Stimulated activated CD8-positive, alpha-beta memory T cell treated with anti-CD3 and anti-CD28 coated beads, Interleukin-15, amount 100 ng/mL, for 48 hours (primary cell): ENCODE results near the gene NMRK1.
A peak's percentile ranks its signal among the peaks of the same experiment; 100 is the strongest.

Source experiments
- DNase-seq, 2 donors: peaks; one replicate each; pipeline ENCODE4 v3.0.0-alpha.2; 2020; ENCODE audit warnings: low read depth in 2 of 2

Gene NMRK1

DNA sequence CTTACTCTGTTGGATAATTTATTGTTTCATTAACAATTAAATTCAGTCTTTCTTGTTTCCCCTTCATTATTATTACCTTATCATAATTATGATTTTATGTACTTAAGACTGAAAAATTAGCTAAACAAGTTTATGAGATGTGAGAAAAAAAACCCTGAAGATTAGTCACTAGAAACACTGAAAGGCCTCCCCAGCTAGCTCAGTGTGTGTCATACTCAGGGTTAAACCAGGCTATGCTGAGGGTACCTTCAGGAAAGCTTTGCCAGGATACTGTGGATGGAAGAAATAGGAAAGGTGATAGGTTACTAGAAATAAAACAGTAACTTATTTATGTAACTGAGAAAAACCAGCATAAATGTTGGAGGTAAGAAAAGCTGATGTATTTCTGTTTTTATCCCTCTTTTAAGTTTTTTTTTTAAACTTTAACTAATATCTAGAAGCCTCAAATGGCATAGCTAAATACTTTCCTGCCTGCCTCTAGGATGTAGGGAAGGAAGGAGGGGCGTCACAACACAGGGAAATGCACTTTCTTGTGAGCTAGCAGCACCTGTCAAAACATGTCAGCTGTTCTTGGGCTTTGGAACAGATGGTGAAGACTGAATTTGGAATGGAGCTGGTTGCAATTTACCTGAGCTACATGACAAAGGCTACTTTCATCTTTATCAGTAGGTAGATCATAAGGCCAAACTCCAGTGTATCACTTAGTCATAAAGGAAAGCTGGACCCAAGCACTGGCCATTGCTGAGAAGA, 24.2 kb downstream of the NMRK1 start:
- no peak for DNase-seq

DNA sequence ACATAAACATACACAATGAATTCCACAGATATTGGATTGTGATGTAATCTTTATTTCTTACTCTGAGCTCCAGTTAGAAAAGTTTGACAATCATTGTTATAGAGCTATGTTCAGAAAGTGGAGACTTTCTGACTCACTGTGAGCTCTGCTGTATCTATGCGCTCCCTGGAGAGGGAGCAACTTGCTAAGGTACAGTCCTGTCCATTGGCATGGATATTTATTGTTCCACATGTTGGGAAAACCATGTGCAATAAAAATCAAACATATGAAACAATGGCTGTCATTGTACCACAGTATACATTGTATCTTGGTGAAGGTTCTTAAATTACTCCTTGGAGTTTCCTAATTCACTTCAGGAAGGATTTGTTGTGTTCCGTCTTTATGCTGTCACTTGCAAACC, 26.8 kb downstream of the NMRK1 start:
- no peak for DNase-seq

- no peak for DNase-seq
These were observed 33.5 kb downstream of the NMRK1 start for GRCh38 chr9:75054368-75055001.

DNA sequence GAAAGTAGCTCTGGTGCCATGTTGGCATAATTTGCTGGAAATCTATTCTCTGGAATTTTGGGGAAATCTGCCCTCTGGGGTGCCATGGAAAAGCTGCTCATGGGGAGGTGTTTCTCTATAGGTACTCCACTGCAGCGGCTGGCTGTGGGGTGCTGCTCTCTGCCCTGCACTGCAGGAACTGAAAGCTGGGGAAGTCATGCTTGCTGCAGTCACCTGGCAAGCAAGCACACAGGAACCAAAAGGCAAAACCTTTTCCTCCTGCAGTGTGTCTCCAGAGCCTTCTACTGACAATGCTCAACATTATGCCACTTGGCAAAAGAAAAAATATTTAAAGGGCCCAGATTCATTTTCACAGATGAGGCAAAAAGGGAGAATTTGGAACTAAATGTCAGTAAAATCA, 34.1 kb downstream of the NMRK1 start:
- no peak for DNase-seq

DNA sequence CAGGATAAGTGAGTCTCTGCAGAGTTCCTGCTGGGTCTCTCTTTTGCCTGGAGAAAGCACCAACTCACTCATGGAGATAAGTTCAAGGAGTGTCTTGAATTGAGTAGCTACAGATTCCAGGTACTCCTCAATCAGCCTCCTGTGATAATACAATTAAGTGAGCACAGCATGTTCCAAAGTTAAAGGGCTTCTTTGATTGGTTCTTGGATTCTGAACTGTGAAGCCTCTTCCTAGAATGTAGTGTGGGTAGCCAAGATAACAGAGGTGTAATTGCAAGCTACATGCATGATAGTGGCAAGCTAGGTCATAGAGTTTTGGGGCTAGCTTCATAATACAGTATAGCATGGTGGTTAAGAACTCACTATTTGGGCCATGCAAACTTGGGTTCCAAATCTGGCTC, 36.7 kb downstream of the NMRK1 start:
- DNase-seq, result no peak

DNA sequence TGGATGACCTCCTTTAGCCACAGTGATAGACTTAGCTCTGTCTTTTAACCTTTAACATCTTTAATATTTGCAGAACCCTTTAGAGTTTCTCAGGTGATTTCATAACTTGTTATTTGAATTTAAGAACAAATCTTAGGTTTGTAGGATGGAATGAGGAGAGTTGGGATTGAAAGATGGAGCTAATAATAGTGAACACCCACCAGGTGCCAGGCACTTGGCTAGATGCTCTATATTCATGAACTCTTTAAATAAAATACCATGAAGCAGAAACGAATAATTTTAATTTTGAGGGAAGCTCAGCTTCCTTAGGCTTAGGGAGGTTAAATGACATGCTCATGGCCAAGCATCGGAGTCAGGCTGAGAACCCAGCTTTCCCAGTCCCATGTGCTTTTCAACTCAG, 40.4 kb downstream of the NMRK1 start:
- no peak for DNase-seq

- no peak for DNase-seq
These were observed 41.1 kb downstream of the NMRK1 start for GRCh38 chr9:75046725-75047345.

DNA sequence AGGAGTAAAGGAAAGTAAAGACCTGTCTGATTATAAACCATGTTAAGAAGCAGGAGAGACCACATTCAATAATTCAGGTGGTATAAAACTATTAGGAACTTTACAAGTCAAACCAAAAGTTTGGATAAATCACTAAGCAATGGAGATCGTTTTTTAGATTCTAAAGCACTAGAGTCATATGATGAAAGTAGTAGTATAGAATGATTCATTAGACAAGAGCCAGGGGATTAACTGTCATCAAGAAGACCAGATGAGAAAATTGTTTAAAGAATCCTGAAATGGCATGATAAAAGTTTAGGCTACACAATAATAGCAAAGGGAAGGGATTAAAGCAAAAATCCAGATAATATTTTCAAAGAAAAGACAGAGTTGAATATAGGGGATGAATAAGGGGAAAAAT, 46.9 kb downstream of the NMRK1 start:
- no peak for DNase-seq

DNA sequence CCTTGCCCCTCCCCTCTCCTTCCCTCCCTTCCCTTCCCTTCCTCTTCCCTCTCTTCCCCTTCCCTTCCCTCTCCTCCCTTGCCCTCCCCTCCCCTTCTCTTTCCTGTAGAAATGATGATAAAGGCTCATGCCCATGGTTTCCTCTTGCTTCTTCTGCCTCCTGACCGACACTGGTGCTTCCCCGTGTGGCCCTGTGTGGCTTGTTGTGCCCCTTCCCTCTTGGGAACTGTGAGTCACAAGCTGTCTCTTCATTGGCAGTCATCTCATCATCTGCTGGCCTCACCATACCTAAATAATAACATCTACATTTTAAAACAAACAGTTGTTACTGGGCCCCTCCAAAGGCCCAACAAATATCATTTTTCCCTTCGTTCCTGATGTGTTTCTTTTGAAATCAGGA, 48.2 kb downstream of the NMRK1 start:
- no peak for DNase-seq

GRCh38 chr9:75039009-75039408, 48.9 kb downstream of the NMRK1 start:
- DNase-seq, result no peak

GRCh38 chr9:75036793-75037192, 51.2 kb downstream of the NMRK1 start:
- DNase-seq, result no peak

DNA sequence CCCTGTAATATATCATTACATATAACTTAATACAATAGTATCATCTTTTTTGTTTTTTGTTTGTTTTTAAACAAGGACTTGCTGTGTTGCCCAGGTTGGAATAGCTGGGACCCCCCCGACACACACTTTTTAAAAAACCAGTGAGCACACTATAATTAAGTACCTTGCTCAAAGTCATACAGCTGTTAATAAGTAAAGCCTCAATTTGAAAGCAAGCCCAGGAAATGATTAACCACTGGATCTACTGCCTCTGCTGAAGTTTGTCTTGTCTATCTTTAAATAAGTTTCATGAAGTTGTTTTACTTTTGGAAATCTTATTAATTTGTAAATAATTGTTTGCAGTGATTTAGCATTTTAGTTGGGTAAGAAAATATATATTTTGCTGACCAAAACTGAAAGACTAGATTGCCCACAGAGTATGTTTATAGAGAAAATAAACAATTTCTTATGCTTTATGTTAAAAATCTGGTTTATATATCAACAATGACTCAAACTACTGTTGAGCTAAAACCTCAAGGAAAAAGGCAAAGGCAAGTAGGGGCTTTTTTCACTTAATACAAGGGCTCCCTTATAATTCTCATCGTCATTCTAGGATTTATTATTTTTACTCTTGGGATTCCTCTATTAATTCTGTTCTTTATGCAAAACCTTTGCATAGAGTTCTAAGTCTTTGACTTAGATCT, 54.0 kb downstream of the NMRK1 start:
- DNase-seq, result no peak

- peak; percentile 36 to 44 for DNase-seq
These were observed 60.5 kb downstream of the NMRK1 start for GRCh38 chr9:75027187-75028107.

- no peak for DNase-seq
These were observed 64.1 kb downstream of the NMRK1 start for GRCh38 chr9:75023846-75024245.

GRCh38 chr9:75019654-75020053, 68.3 kb downstream of the NMRK1 start:
- no peak for DNase-seq

- DNase-seq, result no peak
These were observed 68.9 kb downstream of the NMRK1 start for GRCh38 chr9:75019022-75019421.

GRCh38 chr9:75017378-75017777, 70.6 kb downstream of the NMRK1 start:
- no peak for DNase-seq

- DNase-seq, result no peak
These were observed 74.2 kb downstream of the NMRK1 start for GRCh38 chr9:75013735-75014134.
